ENCODE results near the gene OPN1SW. TPM values are rescaled to one million over a fixed set of nuclear protein-coding genes. Genes with fewer than 3 reads are reported as not detected.
A peak's percentile ranks its signal among the peaks of the same experiment; 100 is the strongest.

The OPN1SW gene
- total and polyA plus RNA-seq, 7 donors, result 0.10 TPM; not detected in 6

- Histone ChIP-seq H3K4me3 (no peak overlapping the region), H3K27me3 (ENCODE audit: insufficient read depth in 3 of 3, low read length in 2 of 3) (no peaks in the 10 kb centered on the region), H3K9me3 (no peaks in the 10 kb centered on the region), H3K4me1 (peaks cover 20% of the 10 kb centered on the region), H3K36me3 (ENCODE audit: insufficient read depth in 1 of 2, low read depth in 1 of 2) (peaks cover 10 to 78% of the 10 kb centered on the region in 2 donors), H3K27ac (peak overlapping the region; percentile 58)
- intact Hi-C loops (cut with DNase I), result no loop called here
- WGBS, 3 donors, result 68 to 70% (median 70%) methylated on average over 3 of the region's 3 CpGs
- TF ChIP-seq, protein P1, sequence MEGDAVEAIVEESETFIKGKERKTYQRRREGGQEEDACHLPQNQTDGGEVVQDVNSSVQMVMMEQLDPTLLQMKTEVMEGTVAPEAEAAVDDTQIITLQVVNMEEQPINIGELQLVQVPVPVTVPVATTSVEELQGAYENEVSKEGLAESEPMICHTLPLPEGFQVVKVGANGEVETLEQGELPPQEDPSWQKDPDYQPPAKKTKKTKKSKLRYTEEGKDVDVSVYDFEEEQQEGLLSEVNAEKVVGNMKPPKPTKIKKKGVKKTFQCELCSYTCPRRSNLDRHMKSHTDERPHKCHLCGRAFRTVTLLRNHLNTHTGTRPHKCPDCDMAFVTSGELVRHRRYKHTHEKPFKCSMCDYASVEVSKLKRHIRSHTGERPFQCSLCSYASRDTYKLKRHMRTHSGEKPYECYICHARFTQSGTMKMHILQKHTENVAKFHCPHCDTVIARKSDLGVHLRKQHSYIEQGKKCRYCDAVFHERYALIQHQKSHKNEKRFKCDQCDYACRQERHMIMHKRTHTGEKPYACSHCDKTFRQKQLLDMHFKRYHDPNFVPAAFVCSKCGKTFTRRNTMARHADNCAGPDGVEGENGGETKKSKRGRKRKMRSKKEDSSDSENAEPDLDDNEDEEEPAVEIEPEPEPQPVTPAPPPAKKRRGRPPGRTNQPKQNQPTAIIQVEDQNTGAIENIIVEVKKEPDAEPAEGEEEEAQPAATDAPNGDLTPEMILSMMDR (IDR thresholded peaks at IDR 0.05), result no peak
- ATAC-seq (peak; percentile 51 to 76 (median 62)), DNase-seq (no peak)
These were observed 12.1 kb downstream of the OPN1SW start for GRCh38 chr7:128763541-128763940.

GRCh38 chr7:128759242-128759641 lies 16.4 kb downstream of the OPN1SW start:
- peaks cover 8 to 63% of the 10 kb centered on the region in 2 donors for H3K36me3 ChIP-seq (ENCODE audit: insufficient read depth in 1 of 2, low read depth in 1 of 2)
- intact Hi-C loops (cut with DNase I), result loop anchor here in 1 of 2 donors (5.0 kb wide), 1 partner anchor 68 kb away; no protein-coding TSS in a partner anchor
- H3K4me1 ChIP-seq, result peaks cover 38% of the 10 kb centered on the region
- no peaks in the 10 kb centered on the region for H3K27me3 ChIP-seq (ENCODE audit: insufficient read depth in 3 of 3, low read length in 2 of 3)
- no peak overlapping the region for H3K4me3 ChIP-seq
- TF ChIP-seq, protein P1 (IDR thresholded peaks at IDR 0.05), result no peak
- no peaks in the 10 kb centered on the region for H3K9me3 ChIP-seq
- no peak for DNase-seq
- ATAC-seq, result peak in 2 of 4 donors; percentile 17 to 64
- H3K27ac ChIP-seq, result peak overlapping the region; percentile 71

- Histone ChIP-seq H3K36me3 (ENCODE audit: insufficient read depth in 1 of 2, low read depth in 1 of 2) (peaks cover 10 to 63% of the 10 kb centered on the region in 2 donors), H3K4me1 (peaks cover 38% of the 10 kb centered on the region), H3K27me3 (ENCODE audit: insufficient read depth in 3 of 3, low read length in 2 of 3) (no peaks in the 10 kb centered on the region), H3K9me3 (no peaks in the 10 kb centered on the region), H3K27ac (peak overlapping the region; percentile 71), H3K4me3 (no peak overlapping the region)
- no peak for DNase-seq
- intact Hi-C loops (cut with DNase I), result loop anchor here in 1 of 2 donors (5.0 kb wide), 1 partner anchor 69 kb away; no protein-coding TSS in a partner anchor
- ATAC-seq, result no peak
- WGBS, 3 donors, result 95 to 100% (median 100%) methylated on average over 1 of the region's 1 CpG
- TF ChIP-seq, protein P1 (IDR thresholded peaks at IDR 0.05), result no peak
These were observed 17.0 kb downstream of the OPN1SW start for GRCh38 chr7:128758553-128758952.

DNA sequence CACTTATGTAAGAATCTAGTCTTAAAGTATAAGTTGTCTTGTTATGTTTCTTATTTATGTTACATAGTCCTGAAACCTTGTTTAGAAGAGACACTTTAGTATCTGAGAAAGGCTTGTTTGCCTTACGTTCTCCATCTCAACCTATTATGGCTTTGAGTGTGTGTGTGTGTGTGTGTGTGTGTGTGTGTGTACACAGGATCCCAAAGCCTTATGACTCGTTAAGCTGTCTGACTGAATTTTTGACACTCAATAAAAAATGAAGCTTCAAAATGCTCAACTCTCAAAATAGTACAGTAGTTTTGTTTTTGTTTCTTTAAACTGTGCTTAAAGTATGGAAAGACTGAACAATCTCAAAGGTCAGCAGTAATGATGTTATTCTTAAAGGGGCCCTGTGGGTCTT lies 18.4 kb downstream of the OPN1SW start:
- 48 to 62% (median 56%) methylated on average over 2 of the region's 2 CpGs for WGBS, 3 donors
- ATAC-seq, result no peak
- Histone ChIP-seq H3K9me3 (no peaks in the 10 kb centered on the region), H3K4me1 (peaks cover 43% of the 10 kb centered on the region), H3K36me3 (ENCODE audit: insufficient read depth in 1 of 2, low read depth in 1 of 2) (peaks cover 10 to 66% of the 10 kb centered on the region in 2 donors), H3K27ac (peak overlapping the region; percentile 85), H3K4me3 (no peak overlapping the region), H3K27me3 (ENCODE audit: insufficient read depth in 3 of 3, low read length in 2 of 3) (no peaks in the 10 kb centered on the region)
- TF ChIP-seq, protein P1 (IDR thresholded peaks at IDR 0.05), result no peak
- no peak for DNase-seq
- intact Hi-C loops (cut with DNase I), result loop anchor here in 1 of 2 donors (5.0 kb wide), 1 partner anchor 70 kb away; no protein-coding TSS in a partner anchor

Data from psoas muscle (tissue), 8 donors.